HepG2 (cell line): ENCODE measurements around the gene BLVRA. TPM values are rescaled to one million over a fixed set of nuclear protein-coding genes. Genes with fewer than 3 reads are reported as not detected.

Experiments used
- ARID3A ChIP-seq: IDR thresholded peaks from 2 replicates; pipeline ENCODE4 v1.6.1; 2012; ENCODE audit warnings: low read depth, low read length, improper control_type of control experiment
- ARID5B ChIP-seq: IDR thresholded peaks from 2 replicates; pipeline ENCODE4 v1.4.0; 2020; ENCODE audit warnings: mild to moderate bottlenecking, missing genetic modification reagents
- CC2D1A ChIP-seq: sonication (generic); formaldehyde crosslinking; IDR thresholded peaks from 2 replicates; pipeline ENCODE4 v1.8.1; 2023; ENCODE audit warnings: mild to moderate bottlenecking, missing genetic modification reagents
- DRAP1 ChIP-seq: IDR thresholded peaks from 2 replicates; pipeline ENCODE4 v1.6.1; 2016; ENCODE audit warnings: missing genetic modification reagents, missing compliant biosample characterization
- EHMT2 ChIP-seq: fragments of 200-600 bp; sonication (generic); IDR thresholded peaks from 2 replicates; pipeline ENCODE4 v1.7.0; 2017; ENCODE audit warnings: antibody characterized with exemption, low read depth, low read length, borderline replicate concordance
- FOXK1 ChIP-seq: sonication (generic); formaldehyde crosslinking; IDR thresholded peaks from 2 replicates; pipeline ENCODE4 v1.4.0; 2020; ENCODE audit warnings: low read depth, missing genetic modification reagents, borderline replicate concordance
- GMEB2 ChIP-seq: IDR thresholded peaks from 2 replicates; pipeline ENCODE4 v1.6.1; 2016; ENCODE audit warnings: missing biosample characterization, missing genetic modification reagents, low read depth
- IKZF1 ChIP-seq: fragments of 450-650 bp; IDR thresholded peaks from 2 replicates; pipeline ENCODE4 v1.7.1; 2016
- PATZ1 ChIP-seq: sonication (generic); formaldehyde crosslinking; IDR thresholded peaks from 2 replicates; pipeline ENCODE4 v1.4.0; 2020; ENCODE audit warnings: missing genetic modification reagents
- RFX3 ChIP-seq: IDR thresholded peaks from 2 replicates; pipeline ENCODE4 v1.6.1; 2016; ENCODE audit warnings: missing biosample characterization, missing genetic modification reagents
- SMYD3 ChIP-seq: sonication (generic); formaldehyde crosslinking; IDR thresholded peaks from 2 replicates; pipeline ENCODE4 v1.8.1; 2023; ENCODE audit warnings: mild to moderate bottlenecking, missing genetic modification reagents
- TFAP4 ChIP-seq: sonication (generic); IDR thresholded peaks from 2 replicates; pipeline ENCODE4 v1.6.1; 2016; ENCODE audit warnings: low read depth, borderline replicate concordance
- ZNF564 ChIP-seq: sonication (generic); formaldehyde crosslinking; IDR thresholded peaks from 2 replicates; pipeline ENCODE4 v1.8.1; 2023; ENCODE audit warnings: mild to moderate bottlenecking, missing genetic modification reagents
- ZNF788 ChIP-seq: sonication (generic); formaldehyde crosslinking; IDR thresholded peaks from 2 replicates; pipeline ENCODE4 v1.5.0; 2020; ENCODE audit warnings: mild to moderate bottlenecking, missing genetic modification reagents, borderline replicate concordance
- polyA plus RNA-seq, 8 experiments: library from polyadenylated mRNA; depleted of rRNA in 3 of 8; stranded (reverse) in 7 of 8; unstranded in 1 of 8; fragments of >200 nt; fragmentation: Illumina TruSeq in 4 of 8; extraction: Trizol in 4 of 8; gene quantifications; 2 replicates each; pipeline versions ENCODE4 v1.2.1 to v1.2.3, GENCODE V29; 2011 to 2016; ENCODE audit warnings: low read depth in 4 of 8, missing spikeins in 1 of 8, mixed read lengths in 1 of 8; ENCODE audit not compliant: insufficient read depth in 1 of 8
- total RNA-seq, 5 experiments: library from RNA; depleted of rRNA; stranded (reverse); fragments of >200 nt; fragmentation: Illumina TruSeq; extraction: Trizol; gene quantifications; 2 replicates each; pipeline ENCODE4 v1.2.3, GENCODE V29; 2016; ENCODE audit warnings: low read depth in 1 of 5
- TF ChIP-seq, protein P1 (sequence below): sonication (generic); formaldehyde crosslinking; IDR thresholded peaks from 2 replicates; pipeline ENCODE4 v1.8.1; 2023; ENCODE audit warnings: mild to moderate bottlenecking, missing genetic modification reagents

Gene BLVRA
- total and polyA plus RNA-seq, 2 of the 13 experiments (the other 11 are each of a cell fraction or from before 2014, with no cell fraction given) = 39.2 to 64.2 TPM

DNA sequence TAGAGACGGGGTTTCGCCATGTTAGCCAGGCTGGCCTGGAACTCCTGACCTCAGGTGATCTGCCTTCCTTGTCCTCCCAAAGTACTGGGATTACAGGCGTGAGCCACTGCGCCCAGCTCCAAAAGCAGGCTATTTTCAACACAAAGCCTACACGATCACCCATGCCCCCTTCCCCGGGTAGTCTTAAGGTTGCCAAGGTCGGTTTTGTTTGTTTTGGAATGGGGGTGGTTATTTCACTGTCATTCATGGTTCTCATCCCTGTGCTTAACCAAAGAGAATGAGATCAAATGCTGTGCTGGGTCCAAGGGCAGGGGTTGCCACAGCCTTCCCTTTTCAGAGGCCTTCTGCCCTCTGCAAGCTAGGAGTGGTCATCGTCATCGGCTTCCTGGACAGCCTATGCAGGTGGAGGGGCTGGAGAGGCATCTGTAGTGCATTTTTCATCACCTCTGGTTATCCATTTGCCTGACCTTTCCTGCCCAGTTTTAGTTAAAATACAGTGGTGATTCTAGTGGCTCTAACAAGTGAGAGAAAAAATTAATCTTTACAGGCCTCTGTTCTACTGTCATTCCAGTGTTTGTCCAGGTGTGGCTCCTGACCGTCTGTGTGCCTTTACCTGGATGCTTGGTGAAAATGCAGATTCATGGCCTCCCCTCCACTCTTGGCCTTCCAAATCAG lies 11.4 kb downstream of the BLVRA start (continued):
- TF ChIP-seq, protein P1, sequence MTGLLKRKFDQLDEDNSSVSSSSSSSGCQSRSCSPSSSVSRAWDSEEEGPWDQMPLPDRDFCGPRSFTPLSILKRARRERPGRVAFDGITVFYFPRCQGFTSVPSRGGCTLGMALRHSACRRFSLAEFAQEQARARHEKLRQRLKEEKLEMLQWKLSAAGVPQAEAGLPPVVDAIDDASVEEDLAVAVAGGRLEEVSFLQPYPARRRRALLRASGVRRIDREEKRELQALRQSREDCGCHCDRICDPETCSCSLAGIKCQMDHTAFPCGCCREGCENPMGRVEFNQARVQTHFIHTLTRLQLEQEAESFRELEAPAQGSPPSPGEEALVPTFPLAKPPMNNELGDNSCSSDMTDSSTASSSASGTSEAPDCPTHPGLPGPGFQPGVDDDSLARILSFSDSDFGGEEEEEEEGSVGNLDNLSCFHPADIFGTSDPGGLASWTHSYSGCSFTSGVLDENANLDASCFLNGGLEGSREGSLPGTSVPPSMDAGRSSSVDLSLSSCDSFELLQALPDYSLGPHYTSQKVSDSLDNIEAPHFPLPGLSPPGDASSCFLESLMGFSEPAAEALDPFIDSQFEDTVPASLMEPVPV (CRISPR knock-in tag) = peak; percentile 59; the same call in 1 of the 2 replicates
- TF ChIP-seq ZNF564 (CRISPR knock-in tag) (peak; percentile 87; the same call in 1 of the 2 replicates), ARID3A (peak; percentile 79), PATZ1 (peak; percentile 99), IKZF1 (no peak), ARID5B (peak; percentile 93), ZNF788 (CRISPR knock-in tag) (peak; percentile 67; the same call in 1 of the 2 replicates), RFX3 (CRISPR knock-in tag) (no peak), TFAP4 (peak; percentile 22; the same call in 1 of the 2 replicates), EHMT2 (peak; percentile 50; the same call in 1 of the 2 replicates), CC2D1A (CRISPR knock-in tag) (no peak), SMYD3 (CRISPR knock-in tag) (peak; percentile 71; the same call in 1 of the 2 replicates), FOXK1 (CRISPR knock-in tag) (peak; percentile 36; the same call in 1 of the 2 replicates), GMEB2 (0 out of 2 replicates have a peak, but pooled peaks have one; percentile 21), DRAP1 (CRISPR knock-in tag) (peak; percentile 63; the same call in 1 of the 2 replicates)
